ENCODE results near the gene KRT27.
A peak's percentile ranks its signal among the peaks of the same experiment; 100 is the strongest.

Gene KRT27

GRCh38 chr17:40812639-40813038, 30.3 kb upstream of the KRT27 start:
- Histone ChIP-seq H3K4me1 (ENCODE audit: insufficient read depth, poor library complexity, severe bottlenecking) (peaks cover 27% of the 10 kb centered on the region), H3K27me3 (ENCODE audit: insufficient read depth, poor library complexity, severe bottlenecking) (no peaks in the 10 kb centered on the region), H3K9me3 (ENCODE audit: severe bottlenecking) (no peaks in the 10 kb centered on the region), H3K27ac (ENCODE audit: poor library complexity, severe bottlenecking) (no peak overlapping the region), H3K36me3 (ENCODE audit: low read depth) (peaks cover 11% of the 10 kb centered on the region), H3K4me3 (ENCODE audit: severe bottlenecking) (no peak overlapping the region)
- TF ChIP-seq, protein P1, sequence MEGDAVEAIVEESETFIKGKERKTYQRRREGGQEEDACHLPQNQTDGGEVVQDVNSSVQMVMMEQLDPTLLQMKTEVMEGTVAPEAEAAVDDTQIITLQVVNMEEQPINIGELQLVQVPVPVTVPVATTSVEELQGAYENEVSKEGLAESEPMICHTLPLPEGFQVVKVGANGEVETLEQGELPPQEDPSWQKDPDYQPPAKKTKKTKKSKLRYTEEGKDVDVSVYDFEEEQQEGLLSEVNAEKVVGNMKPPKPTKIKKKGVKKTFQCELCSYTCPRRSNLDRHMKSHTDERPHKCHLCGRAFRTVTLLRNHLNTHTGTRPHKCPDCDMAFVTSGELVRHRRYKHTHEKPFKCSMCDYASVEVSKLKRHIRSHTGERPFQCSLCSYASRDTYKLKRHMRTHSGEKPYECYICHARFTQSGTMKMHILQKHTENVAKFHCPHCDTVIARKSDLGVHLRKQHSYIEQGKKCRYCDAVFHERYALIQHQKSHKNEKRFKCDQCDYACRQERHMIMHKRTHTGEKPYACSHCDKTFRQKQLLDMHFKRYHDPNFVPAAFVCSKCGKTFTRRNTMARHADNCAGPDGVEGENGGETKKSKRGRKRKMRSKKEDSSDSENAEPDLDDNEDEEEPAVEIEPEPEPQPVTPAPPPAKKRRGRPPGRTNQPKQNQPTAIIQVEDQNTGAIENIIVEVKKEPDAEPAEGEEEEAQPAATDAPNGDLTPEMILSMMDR (IDR thresholded peaks at IDR 0.05; ENCODE audit: poor library complexity, severe bottlenecking): no peak
- ATAC-seq (ENCODE audit: low read depth): no peak
- DNase-seq (ENCODE audit: low spot score): no peak

DNA sequence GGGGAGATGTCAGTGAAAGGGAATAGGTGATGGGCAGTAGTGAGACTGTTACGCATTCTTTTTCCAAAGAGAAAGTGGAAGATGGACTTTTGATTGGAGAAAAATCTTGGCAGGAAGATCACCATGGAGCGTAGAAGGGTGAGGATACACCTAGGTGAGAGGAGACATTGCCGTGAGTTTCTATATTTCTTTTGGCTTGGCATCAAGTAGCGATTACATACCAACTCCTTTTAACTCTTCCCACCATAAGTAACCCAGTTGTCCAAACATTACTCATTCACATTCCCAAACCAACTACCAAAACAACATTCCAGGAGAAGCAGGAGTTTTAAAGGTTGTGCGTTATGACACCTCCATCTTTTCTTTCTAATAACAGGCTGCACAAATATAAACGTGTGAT, 28.1 kb upstream of the KRT27 start:
- Histone ChIP-seq H3K4me1 (ENCODE audit: insufficient read depth, poor library complexity, severe bottlenecking) (peaks cover 27% of the 10 kb centered on the region), H3K9me3 (ENCODE audit: severe bottlenecking) (no peaks in the 10 kb centered on the region), H3K27me3 (ENCODE audit: insufficient read depth, poor library complexity, severe bottlenecking) (no peaks in the 10 kb centered on the region), H3K27ac (ENCODE audit: poor library complexity, severe bottlenecking) (peak overlapping the region; percentile 53), H3K36me3 (ENCODE audit: low read depth) (no peaks in the 10 kb centered on the region), H3K4me3 (ENCODE audit: severe bottlenecking) (no peak overlapping the region)
- TF ChIP-seq, protein P1 (IDR thresholded peaks at IDR 0.05; ENCODE audit: poor library complexity, severe bottlenecking): no peak
- peak; percentile 93 for ATAC-seq (ENCODE audit: low read depth)
- DNase-seq (ENCODE audit: low spot score): no peak

- Histone ChIP-seq H3K27me3 (ENCODE audit: insufficient read depth, poor library complexity, severe bottlenecking) (no peaks in the 10 kb centered on the region), H3K36me3 (ENCODE audit: low read depth) (no peaks in the 10 kb centered on the region), H3K9me3 (ENCODE audit: severe bottlenecking) (no peaks in the 10 kb centered on the region), H3K4me1 (ENCODE audit: insufficient read depth, poor library complexity, severe bottlenecking) (peaks cover 27% of the 10 kb centered on the region), H3K27ac (ENCODE audit: poor library complexity, severe bottlenecking) (peak overlapping the region; percentile 53), H3K4me3 (ENCODE audit: severe bottlenecking) (no peak overlapping the region)
- DNase-seq (ENCODE audit: low spot score) (no peak), ATAC-seq (ENCODE audit: low read depth) (no peak)
- TF ChIP-seq, protein P1 (IDR thresholded peaks at IDR 0.05; ENCODE audit: poor library complexity, severe bottlenecking): no peak
Measured at GRCh38 chr17:40809721-40810421, 27.5 kb upstream of the KRT27 start.

DNA sequence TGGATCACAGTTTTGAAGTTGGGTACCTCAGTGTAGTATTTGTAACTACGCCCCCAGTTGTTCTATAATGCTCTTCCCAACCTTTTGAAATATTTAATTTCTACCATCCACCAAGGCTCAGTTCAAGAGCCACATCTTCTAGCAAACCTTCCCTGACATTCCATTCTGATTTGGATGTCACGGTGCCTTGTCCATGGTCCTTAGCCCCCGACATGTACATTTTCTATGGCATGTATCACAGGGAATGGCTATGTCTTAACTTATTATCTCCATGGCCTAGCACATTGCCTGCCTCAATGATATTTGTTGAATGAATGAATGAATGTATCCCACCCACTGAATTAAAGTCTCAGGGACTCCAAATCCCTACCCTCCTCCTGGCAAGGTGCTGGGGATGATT, 23.8 kb upstream of the KRT27 start:
- no peak overlapping the region for H3K4me3 ChIP-seq (ENCODE audit: severe bottlenecking)
- TF ChIP-seq, protein P1 (IDR thresholded peaks at IDR 0.05; ENCODE audit: poor library complexity, severe bottlenecking): no peak
- no peak for ATAC-seq (ENCODE audit: low read depth)
- no peak for DNase-seq (ENCODE audit: low spot score)
- no peak overlapping the region for H3K27ac ChIP-seq (ENCODE audit: poor library complexity, severe bottlenecking)
- no peaks in the 10 kb centered on the region for H3K27me3 ChIP-seq (ENCODE audit: insufficient read depth, poor library complexity, severe bottlenecking)
- H3K9me3 ChIP-seq (ENCODE audit: severe bottlenecking): no peaks in the 10 kb centered on the region
- no peaks in the 10 kb centered on the region for H3K36me3 ChIP-seq (ENCODE audit: low read depth)
- peaks cover 20% of the 10 kb centered on the region for H3K4me1 ChIP-seq (ENCODE audit: insufficient read depth, poor library complexity, severe bottlenecking)

- no peaks in the 10 kb centered on the region for H3K9me3 ChIP-seq (ENCODE audit: severe bottlenecking)
- peaks cover 5% of the 10 kb centered on the region for H3K4me1 ChIP-seq (ENCODE audit: insufficient read depth, poor library complexity, severe bottlenecking)
- no peaks in the 10 kb centered on the region for H3K27me3 ChIP-seq (ENCODE audit: insufficient read depth, poor library complexity, severe bottlenecking)
- DNase-seq (ENCODE audit: low spot score) (no peak), ATAC-seq (ENCODE audit: low read depth) (peak; percentile 98)
- H3K4me3 ChIP-seq (ENCODE audit: severe bottlenecking): no peak overlapping the region
- TF ChIP-seq, protein P1 (IDR thresholded peaks at IDR 0.05; ENCODE audit: poor library complexity, severe bottlenecking): peak; percentile 96
- no peak overlapping the region for H3K27ac ChIP-seq (ENCODE audit: poor library complexity, severe bottlenecking)
- H3K36me3 ChIP-seq (ENCODE audit: low read depth): no peaks in the 10 kb centered on the region
Measured at GRCh38 chr17:40803617-40804082, 21.3 kb upstream of the KRT27 start.
